ENCODE data around the gene CELF4. TPM values are rescaled to one million over a fixed set of nuclear protein-coding genes. Genes with fewer than 3 reads are reported as not detected.
A peak's percentile ranks its signal among the peaks of the same experiment; 100 is the strongest.

The CELF4 gene
- total RNA-seq, 2 donors from 2014 or later: 3.3 to 4.7 TPM

- Histone ChIP-seq H3K4me1 (no peaks in the 10 kb centered on the region), H3K27ac (no peak overlapping the region), H3K36me3 (replicated peaks in 1 of 2; ENCODE audit: insufficient read depth in 1 of 2, low read depth in 2 of 2) (no peaks in the 10 kb centered on the region), H3K9me3 (no peaks in the 10 kb centered on the region), H3K4me3 (no peak overlapping the region), H3K27me3 (peaks cover 0 to 7% of the 10 kb centered on the region in 2 donors)
- intact Hi-C loops (cut with DNase I): no loop called here
- ATAC-seq: no peak
- DNase-seq: no peak
- WGBS, 2 donors: 29 to 31% methylated on average over 1 of the region's 1 CpG
- TF ChIP-seq CTCF (IDR thresholded peaks at IDR 0.05): no peak
- no peak for TF ChIP-seq POLR2A (IDR thresholded peaks at IDR 0.05)
Observed at GRCh38 chr18:37559194-37559593, 6.4 kb downstream of the CELF4 start.

GRCh38 chr18:37554399-37554787 lies 11.2 kb downstream of the CELF4 start:
- intact Hi-C loops (cut with DNase I): no loop called here
- H3K27ac ChIP-seq: no peak overlapping the region
- DNase-seq (no peak), ATAC-seq (no peak)
- no peaks in the 10 kb centered on the region for H3K4me1 ChIP-seq
- H3K27me3 ChIP-seq: no peaks in the 10 kb centered on the region
- no peak overlapping the region for H3K4me3 ChIP-seq
- H3K9me3 ChIP-seq: no peaks in the 10 kb centered on the region
- 24 to 28% methylated on average over 5 of the region's 5 CpGs for WGBS, 2 donors
- TF ChIP-seq POLR2A (IDR thresholded peaks at IDR 0.05): no peak
- no peak for TF ChIP-seq CTCF (IDR thresholded peaks at IDR 0.05)
- H3K36me3 ChIP-seq (replicated peaks in 1 of 2; ENCODE audit: insufficient read depth in 1 of 2, low read depth in 2 of 2): no peaks in the 10 kb centered on the region

GRCh38 chr18:37553633-37554398 lies 11.8 kb downstream of the CELF4 start:
- Histone ChIP-seq H3K4me1 (no peaks in the 10 kb centered on the region), H3K27me3 (no peaks in the 10 kb centered on the region), H3K27ac (no peak overlapping the region), H3K4me3 (no peak overlapping the region), H3K36me3 (replicated peaks in 1 of 2; ENCODE audit: insufficient read depth in 1 of 2, low read depth in 2 of 2) (no peaks in the 10 kb centered on the region), H3K9me3 (no peaks in the 10 kb centered on the region)
- intact Hi-C loops (cut with DNase I): no loop called here
- ATAC-seq (no peak), DNase-seq (no peak)
- peak in 1 of 7 experiments; percentile 8 for TF ChIP-seq CTCF (IDR thresholded peaks at IDR 0.05)
- TF ChIP-seq POLR2A (IDR thresholded peaks at IDR 0.05): no peak
- 35 to 37% methylated on average over 15 to 18 of the region's 18 CpGs for WGBS, 2 donors

GRCh38 chr18:37552286-37552685 lies 13.3 kb downstream of the CELF4 start:
- Histone ChIP-seq H3K4me1 (no peaks in the 10 kb centered on the region), H3K27me3 (no peaks in the 10 kb centered on the region), H3K27ac (no peak overlapping the region), H3K9me3 (no peaks in the 10 kb centered on the region), H3K36me3 (replicated peaks in 1 of 2; ENCODE audit: insufficient read depth in 1 of 2, low read depth in 2 of 2) (no peaks in the 10 kb centered on the region), H3K4me3 (no peak overlapping the region)
- 50 to 59% methylated on average over 3 to 5 of the region's 5 CpGs for WGBS, 2 donors
- intact Hi-C loops (cut with DNase I): no loop called here
- ATAC-seq (no peak), DNase-seq (no peak)
- TF ChIP-seq CTCF (IDR thresholded peaks at IDR 0.05) (no peak), POLR2A (IDR thresholded peaks at IDR 0.05) (no peak)

- intact Hi-C loops (cut with DNase I): no loop called here
- DNase-seq (no peak), ATAC-seq (no peak)
- Histone ChIP-seq H3K27ac (no peak overlapping the region), H3K27me3 (no peaks in the 10 kb centered on the region), H3K4me1 (no peaks in the 10 kb centered on the region), H3K4me3 (no peak overlapping the region), H3K36me3 (replicated peaks in 1 of 2; ENCODE audit: insufficient read depth in 1 of 2, low read depth in 2 of 2) (no peaks in the 10 kb centered on the region), H3K9me3 (no peaks in the 10 kb centered on the region)
- TF ChIP-seq POLR2A (IDR thresholded peaks at IDR 0.05) (no peak), CTCF (IDR thresholded peaks at IDR 0.05) (no peak)
- WGBS, 2 donors: 59 to 73% methylated on average over 8 of the region's 8 CpGs
Observed at GRCh38 chr18:37551846-37552245, 13.8 kb downstream of the CELF4 start.

Data from body of pancreas (tissue), 4 donors.